Stimulated activated CD8-positive, alpha-beta memory T cell treated with anti-CD3 and anti-CD28 coated beads, Interleukin-7, amount 100 ng/mL, for 48 hours (primary cell): ENCODE data around the gene HP1BP3.
"Not testable (repeated sequence)": the region's sequence is repeated elsewhere in the genome, so short reads cannot be mapped to it uniquely, and the experiment has no call there.

Source experiments
- DNase-seq, 2 donors: peaks; one replicate each; pipeline ENCODE4 v3.0.0-alpha.2; 2020; ENCODE audit warnings: low read depth in 1 of 2; ENCODE audit errors: extremely low read depth in 1 of 2

HP1BP3 gene

GRCh38 chr1:20727746-20728316 lies 59.3 kb downstream of the HP1BP3 start:
- no peak for DNase-seq

- no peak for DNase-seq
Observed at GRCh38 chr1:20726932-20727745, 60.0 kb downstream of the HP1BP3 start.

- no peak for DNase-seq
Observed at GRCh38 chr1:20726118-20726911, 60.8 kb downstream of the HP1BP3 start.

GRCh38 chr1:20725189-20726117 lies 61.7 kb downstream of the HP1BP3 start:
- no peak for DNase-seq

GRCh38 chr1:20724364-20725188 lies 62.5 kb downstream of the HP1BP3 start:
- no peak for DNase-seq

GRCh38 chr1:20723537-20724363 lies 63.4 kb downstream of the HP1BP3 start:
- DNase-seq, result no peak

- DNase-seq, result no peak
Observed at GRCh38 chr1:20723159-20723536, 64.0 kb downstream of the HP1BP3 start.

GRCh38 chr1:20721117-20722061 lies 65.7 kb downstream of the HP1BP3 start:
- DNase-seq, result no peak

- no peak for DNase-seq
Observed at GRCh38 chr1:20720631-20721091, 66.4 kb downstream of the HP1BP3 start.

GRCh38 chr1:20719871-20720620 lies 67.1 kb downstream of the HP1BP3 start:
- DNase-seq, result no peak

GRCh38 chr1:20719261-20719660 lies 67.8 kb downstream of the HP1BP3 start:
- no peak for DNase-seq

- not testable (repeated sequence) for DNase-seq
Observed at GRCh38 chr1:20718343-20718882, 68.7 kb downstream of the HP1BP3 start.

GRCh38 chr1:20717452-20718342 lies 69.4 kb downstream of the HP1BP3 start, which contains the start of gene KIF17:
Gene KIF17, minus strand, starts transcription at chr1:20718007. Its CDS starts 301 bp downstream, at chr1:20717706.
- peak in 1 of 2 donors; percentile 26 for DNase-seq

- no peak for DNase-seq
Observed at GRCh38 chr1:20716232-20716631, 70.9 kb downstream of the HP1BP3 start.

GRCh38 chr1:20715406-20715805 lies 71.7 kb downstream of the HP1BP3 start:
- DNase-seq, result no peak

GRCh38 chr1:20713440-20713839 lies 73.7 kb downstream of the HP1BP3 start:
- no peak for DNase-seq
